ENCODE measurements around the gene KHDC4. TPM values are rescaled to one million over a fixed set of nuclear protein-coding genes. Genes with fewer than 3 reads are reported as not detected.

Gene KHDC4
- total and polyA plus RNA-seq, 10 of the 15 experiments (the other 5 are each of a cell fraction or from before 2014, with no cell fraction given) = 11.7 to 109 (median 41.9) TPM

- CTCF ChIA-PET = interaction anchor here (0.9 to 6.4 kb wide), 9 partner anchors 43 to 683 kb away, joined by 3 to 84 read pairs (median 5); partner anchors contain the start of gene SYT11
- BruUV-seq (replicated peaks) = no TSS peak
- H3K79me2 ChIP-seq (ENCODE audit: control insufficient read depth, insufficient read depth, low read length) = peaks cover 53% of the 10 kb centered on the region
- peak overlapping the region; percentile 87 for H3K27ac ChIP-seq (ENCODE audit: control insufficient read depth, insufficient read depth)
- POLR2A ChIA-PET = interaction anchor here (0.6 to 4.2 kb wide), 11 partner anchors 11 to 433 kb away, joined by 3 to 78 read pairs (median 8); partner anchors contain the start of genes ARHGEF2, GON4L, RIT1 and SYT11
- H3K4me1 ChIP-seq (ENCODE audit: control insufficient read depth, insufficient read depth, low read length) = peaks cover 13% of the 10 kb centered on the region
- H4K20me1 ChIP-seq (ENCODE audit: control insufficient read depth, insufficient read depth) = peaks cover 5% of the 10 kb centered on the region; the same call in 1 of the 2 replicates
- FAIRE-seq (no peak), DNase-seq (ENCODE audit: low read depth, low spot score) (no peak), ATAC-seq (peak; percentile 22)
- in situ Hi-C loops (cut with MboI) (loop anchor here (5.0 kb wide), 1 partner anchor 134 kb away; no protein-coding TSS in a partner anchor), intact Hi-C loops (cut with micrococcal nuclease; ENCODE audit: unreplicated experiment) (loop anchor here (2.0 kb wide), 2 partner anchors 77 to 79 kb away; partner anchors contain the start of gene GON4L)
- no peaks in the 10 kb centered on the region for H3K27me3 ChIP-seq (replicated peaks in 1 of 2; ENCODE audit: control insufficient read depth in 2 of 2, insufficient read depth in 2 of 2, low read length in 1 of 2)
- peak overlapping the region; percentile 89 for H3K9ac ChIP-seq (ENCODE audit: control insufficient read depth, insufficient read depth, low read length)
- H3K4me2 ChIP-seq (ENCODE audit: control insufficient read depth, insufficient read depth) = peak overlapping the region; percentile 80
- RAD21 ChIA-PET (ENCODE audit: unreplicated experiment) = interaction anchor here (0.6 to 6.4 kb wide), 10 partner anchors 9 to 193 kb away, joined by 3 to 49 read pairs (median 6); partner anchors contain the start of genes ARHGEF2 and SYT11
- H3K36me3 ChIP-seq (ENCODE audit: control insufficient read depth in 2 of 2, insufficient read depth in 2 of 2, low read length in 1 of 2) = peaks cover 2 to 19% of the 10 kb centered on the region in 2 experiments
- H2AFZ ChIP-seq (ENCODE audit: control insufficient read depth, low read depth, low read length) = no peak overlapping the region; the same call in 1 of the 2 replicates
- no peaks in the 10 kb centered on the region for H3K9me3 ChIP-seq (replicated peaks; ENCODE audit: control insufficient read depth, insufficient read depth, low read length)
- SMC1A ChIA-PET (ENCODE audit: uncharacterized antibody, unreplicated experiment) = interaction anchor here (0.7 to 6.0 kb wide), 15 partner anchors 17 to 132 kb away, joined by 3 to 51 read pairs (median 5); partner anchors contain the start of genes GON4L, SSR2 and SYT11
- WGBS (ENCODE audit: insufficient coverage, insufficient replicate concordance, low lambda C conversion rate, missing lambda C conversion rate) = 3% methylated on average over 10 of the region's 10 CpGs
- H3K4me3 ChIP-seq = peak overlapping the region; percentile 99
- TF ChIP-seq NR2C2 (IDR thresholded peaks at IDR 0.05; ENCODE audit: borderline replicate concordance, control insufficient read depth, insufficient read length, low read depth) (no peak), WRNIP1 (IDR thresholded peaks at IDR 0.05; ENCODE audit: borderline replicate concordance, low read depth, low read length) (0 out of 2 replicates have a peak, but pooled peaks have one; percentile 79), MEF2B (IDR thresholded peaks at IDR 0.05; ENCODE audit: partially characterized antibody, poor library complexity, severe bottlenecking) (no peak), ATF2 (IDR thresholded peaks at IDR 0.05; ENCODE audit: low read length) (no peak), IRF4 (IDR thresholded peaks at IDR 0.05; ENCODE audit: low read depth, low read length) (no peak), YBX1 (IDR thresholded peaks at IDR 0.05) (no peak), LARP7 (IDR thresholded peaks at IDR 0.05) (peak; percentile 39; the same call in 1 of the 2 replicates), BMI1 (IDR thresholded peaks at IDR 0.05; ENCODE audit: borderline replicate concordance) (0 out of 2 replicates have a peak, but pooled peaks have one; percentile 16), MEF2A (IDR thresholded peaks at IDR 0.05; ENCODE audit: insufficient read depth, low read depth, low read length) (no peak), CREM (IDR thresholded peaks at IDR 0.05; ENCODE audit: low read depth) (no peak), HSF1 (IDR thresholded peaks at IDR 0.05; ENCODE audit: low read depth, low read length) (no peak), MTA2 (IDR thresholded peaks at IDR 0.05; ENCODE audit: low read depth) (no peak), REST (IDR thresholded peaks at IDR 0.05; ENCODE audit: low read depth, low read length) (no peak), SIN3A (IDR thresholded peaks at IDR 0.05; ENCODE audit: low read depth, low read length) (no peak), IRF3 (IDR thresholded peaks at IDR 0.05) (no peak), TCF12 (IDR thresholded peaks at IDR 0.05; ENCODE audit: low read depth, low read length) (0 out of 2 replicates have a peak, but pooled peaks have one; percentile 12), CHD4 (IDR thresholded peaks at IDR 0.05) (no peak)
Measured at GRCh38 chr1:155933591-155934096, 569 bp downstream of the KHDC4 start.
